Activated T-helper 1 cell treated with anti-CD3 and anti-CD28 coated beads, Interleukin-2, amount 50 U/mL, for 16 hours (primary cell): ENCODE measurements around the gene SLC31A1.
"Not testable (repeated sequence)": the region's sequence is repeated elsewhere in the genome, so short reads cannot be mapped to it uniquely, and the experiment has no call there.

Experiments used
- DNase-seq, 2 donors: peaks; one replicate each; pipeline ENCODE4 v3.0.0-alpha.2; 2020; ENCODE audit warnings: low read depth in 1 of 2, low spot score in 1 of 2

Gene SLC31A1

GRCh38 chr9:113220467-113221002 lies 809 bp upstream of the SLC31A1 start:
- no peak for DNase-seq

DNA sequence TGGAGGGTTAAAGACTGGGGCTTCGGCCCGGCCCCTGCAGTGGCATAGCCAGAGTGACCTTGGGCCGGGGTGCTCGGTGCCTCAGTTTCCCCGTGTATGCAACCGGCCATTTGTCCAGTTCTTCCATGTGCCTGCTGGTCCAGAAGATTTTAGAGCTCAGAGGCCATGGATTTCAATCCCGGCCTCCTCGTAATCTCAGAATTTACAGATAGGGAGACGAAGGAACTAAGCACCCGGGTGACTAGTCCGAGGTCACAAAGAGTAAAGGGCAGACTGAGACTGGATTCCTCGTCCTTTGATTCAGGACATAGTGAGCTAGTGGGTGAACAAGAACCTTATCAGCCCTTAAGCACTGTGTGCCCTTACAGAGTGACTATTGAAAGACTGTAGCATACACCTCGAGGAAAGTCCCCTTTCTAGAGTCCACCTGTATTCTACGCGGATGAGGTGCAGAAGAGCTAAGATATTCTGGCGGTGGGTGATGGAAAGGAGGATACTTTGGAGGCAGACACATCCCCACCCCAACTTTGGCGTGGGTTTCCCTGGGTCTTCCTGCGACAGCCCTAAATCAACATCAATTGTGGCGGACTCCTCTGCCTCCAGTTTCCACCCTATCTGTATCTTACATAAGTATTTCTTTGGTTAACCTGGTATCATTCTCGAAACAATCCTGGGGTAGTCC lies 597 bp downstream of the SLC31A1 start:
- no peak for DNase-seq

- no peak for DNase-seq
Observed at GRCh38 chr9:113222482-113222841, 1.1 kb downstream of the SLC31A1 start.

- no peak for DNase-seq
Observed at GRCh38 chr9:113223963-113224362, 2.6 kb downstream of the SLC31A1 start.

- no peak for DNase-seq
Observed at GRCh38 chr9:113227436-113227835, 6.1 kb downstream of the SLC31A1 start.

GRCh38 chr9:113228130-113228665 lies 6.9 kb downstream of the SLC31A1 start:
- no peak for DNase-seq

- DNase-seq, result no peak
Observed at GRCh38 chr9:113231701-113232100, 10.4 kb downstream of the SLC31A1 start.

- DNase-seq, result not testable (repeated sequence)
Observed at GRCh38 chr9:113235701-113236255, 14.4 kb downstream of the SLC31A1 start.

- DNase-seq, result no peak
Observed at GRCh38 chr9:113237026-113237425, 15.7 kb downstream of the SLC31A1 start.

DNA sequence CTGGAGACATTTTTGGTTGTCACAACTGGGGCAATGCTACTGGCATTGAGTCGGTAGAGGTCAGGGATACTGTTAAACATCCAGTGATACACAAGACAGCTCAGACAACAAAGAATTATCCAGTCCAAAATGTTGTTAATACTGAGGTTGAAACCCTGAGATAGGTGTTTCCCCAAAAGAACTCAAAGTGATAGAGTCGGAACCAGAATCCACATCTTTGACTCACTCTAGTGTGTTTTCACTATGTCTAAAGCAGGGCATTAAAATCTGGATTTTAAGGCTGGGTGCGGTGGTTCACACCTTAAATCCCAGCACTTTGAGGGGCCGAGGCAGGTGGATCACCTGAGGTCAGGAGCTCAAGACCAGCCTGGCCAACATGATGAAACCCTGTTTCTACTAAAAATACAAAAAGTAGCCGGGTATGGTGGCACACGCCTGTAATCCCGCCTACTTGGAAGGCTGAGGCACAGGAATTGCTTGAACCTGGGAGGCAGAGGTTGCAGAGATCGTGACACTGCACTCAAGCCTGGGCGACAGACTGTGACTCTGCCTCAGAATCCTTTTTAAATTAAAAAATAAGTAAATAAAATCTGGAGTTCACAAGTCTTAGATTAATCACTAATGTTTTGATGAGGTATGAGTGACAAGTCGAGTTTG lies 17.0 kb downstream of the SLC31A1 start:
- no peak for DNase-seq

- DNase-seq, result no peak
Observed at GRCh38 chr9:113238859-113239232, 17.5 kb downstream of the SLC31A1 start.

DNA sequence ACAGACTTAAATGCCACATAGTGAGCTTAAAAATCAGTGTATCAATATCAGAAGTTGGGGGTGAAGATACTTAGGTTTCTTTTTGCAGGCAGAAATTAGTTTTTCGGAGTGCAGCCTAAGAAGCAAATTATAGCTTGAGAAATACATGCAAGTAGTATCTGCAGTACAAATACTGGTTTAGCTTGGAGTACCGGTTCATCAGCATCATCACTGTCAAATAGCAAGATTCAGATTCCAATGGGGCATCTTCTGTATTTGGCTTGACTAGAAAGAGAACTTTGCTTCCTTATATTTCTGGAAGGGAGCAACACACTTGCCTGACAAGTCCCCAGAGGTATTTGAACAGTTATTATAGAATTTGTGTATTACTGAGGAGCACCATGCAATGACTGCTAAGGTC lies 19.8 kb downstream of the SLC31A1 start:
- DNase-seq, result no peak

DNA sequence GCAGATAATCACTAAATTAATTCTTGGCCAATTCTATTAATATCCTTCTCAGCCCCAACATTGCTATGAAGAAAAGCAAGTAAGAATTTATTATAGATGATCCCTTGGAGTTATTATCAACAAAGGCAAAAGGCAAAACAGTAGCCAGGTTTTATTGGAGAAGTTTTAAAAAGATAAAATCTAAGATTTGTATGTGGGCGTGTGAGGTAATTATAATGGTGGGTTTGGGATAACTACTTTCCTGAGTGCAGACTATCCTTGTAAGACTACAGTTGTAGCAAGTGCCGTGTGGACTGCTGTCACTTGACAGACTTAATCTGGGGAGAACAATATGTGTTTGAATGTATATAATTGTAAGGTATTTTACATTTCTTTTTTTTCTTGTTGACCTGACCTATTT lies 23.2 kb downstream of the SLC31A1 start:
- no peak for DNase-seq

DNA sequence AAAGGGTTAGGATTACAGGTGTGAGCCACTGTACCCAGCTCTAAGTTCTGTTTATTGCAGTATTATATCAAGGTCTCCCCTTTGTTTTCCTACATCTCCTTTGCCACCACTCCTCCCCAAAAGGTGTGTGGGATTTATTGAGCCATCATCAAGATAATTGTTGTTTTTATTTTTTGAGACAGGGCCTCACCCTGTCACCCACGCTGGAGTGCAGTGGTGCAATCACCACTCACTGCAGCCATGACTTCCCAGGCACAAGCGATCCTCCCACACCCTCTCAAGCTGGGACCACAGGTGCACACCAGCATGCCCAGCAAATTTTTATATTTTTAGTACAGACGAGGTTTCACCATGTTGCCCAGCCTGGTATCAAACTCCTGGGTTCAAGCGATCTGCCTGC lies 24.6 kb downstream of the SLC31A1 start:
- DNase-seq, result no peak

- no peak for DNase-seq
Observed at GRCh38 chr9:113246928-113247327, 25.6 kb downstream of the SLC31A1 start.

DNA sequence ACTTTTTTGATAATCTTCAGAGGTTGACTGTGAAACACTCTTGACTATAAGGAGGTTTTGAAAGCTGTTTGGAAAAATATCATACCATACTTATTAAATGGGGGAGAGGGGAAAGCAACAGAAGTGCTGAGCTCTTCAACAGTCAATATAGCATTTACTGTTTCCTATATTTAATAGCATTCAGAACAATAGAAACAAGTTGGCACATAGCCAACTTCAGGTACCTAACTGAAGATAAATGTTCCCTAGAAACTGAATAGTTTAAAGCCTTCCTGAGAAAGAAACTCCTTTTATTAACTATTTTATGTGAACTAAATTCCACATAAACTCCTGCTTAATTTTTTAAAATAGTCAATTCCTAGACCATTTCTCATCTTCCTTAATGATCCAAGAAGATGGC lies 26.3 kb downstream of the SLC31A1 start:
- no peak for DNase-seq

GRCh38 chr9:113249661-113250060 lies 28.3 kb downstream of the SLC31A1 start:
- DNase-seq, result not testable (repeated sequence)

DNA sequence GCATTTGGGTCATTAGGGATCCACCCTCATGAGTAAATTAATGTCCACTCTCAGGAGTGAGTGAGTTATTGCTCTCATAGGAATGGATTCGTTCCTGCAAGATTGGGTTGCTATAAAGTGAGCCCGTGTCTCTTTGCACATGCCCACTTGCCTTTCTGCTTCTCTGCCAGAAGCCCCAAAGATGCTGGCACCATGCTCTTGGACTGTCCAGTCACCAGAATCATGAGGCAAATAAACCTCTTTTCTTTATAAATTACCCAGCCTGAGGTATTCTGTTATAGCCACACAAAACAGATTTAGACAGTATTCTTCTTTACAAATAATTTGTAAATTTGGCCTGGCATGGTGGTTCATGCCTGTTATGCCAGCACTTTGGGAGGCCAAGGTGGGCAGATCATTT lies 29.5 kb downstream of the SLC31A1 start:
- no peak for DNase-seq

- no peak for DNase-seq
Observed at GRCh38 chr9:113254991-113255390, 33.6 kb downstream of the SLC31A1 start.

- no peak for DNase-seq
Observed at GRCh38 chr9:113255438-113255837, 34.1 kb downstream of the SLC31A1 start.

DNA sequence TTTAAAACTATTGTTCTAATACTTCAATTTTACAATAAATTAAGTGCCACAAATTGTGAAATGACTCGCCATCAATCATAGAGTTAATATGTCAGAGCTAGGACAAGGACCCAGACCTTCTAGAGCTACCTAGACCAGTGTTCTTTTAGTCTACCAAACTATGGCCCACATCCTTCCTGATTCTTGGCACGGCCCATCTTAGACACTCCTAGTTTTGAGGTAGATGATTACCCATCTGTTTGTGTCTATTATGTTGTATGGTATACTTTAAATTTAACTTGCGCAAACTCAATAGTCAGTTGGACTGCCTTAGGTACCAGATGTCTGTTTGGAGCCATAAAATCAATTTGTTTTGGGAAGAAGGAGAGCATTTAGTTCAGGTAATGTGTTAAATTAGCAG lies 36.5 kb downstream of the SLC31A1 start:
- DNase-seq, result no peak

GRCh38 chr9:113258282-113258681 lies 36.9 kb downstream of the SLC31A1 start:
- DNase-seq, result no peak
